Mucosa of stomach (tissue), 1 donor: ENCODE results near the gene RYR1.
"Not testable (repeated sequence)": the region's sequence is repeated elsewhere in the genome, so short reads cannot be mapped to it uniquely, and the experiment has no call there.

Source experiments
- H3K27me3 ChIP-seq: one replicate; pipeline ENCODE4 v1.7.0; 2013; ENCODE audit warnings: mild to moderate bottlenecking, low read length; ENCODE audit not compliant: control insufficient read depth, insufficient read depth
- H3K36me3 ChIP-seq: one replicate; pipeline ENCODE4 v1.7.0; 2013; ENCODE audit warnings: low read length; ENCODE audit not compliant: control insufficient read depth, insufficient read depth
- H3K4me1 ChIP-seq: one replicate; pipeline ENCODE4 v1.7.0; 2013; ENCODE audit warnings: mild to moderate bottlenecking, low read length; ENCODE audit not compliant: control insufficient read depth, insufficient read depth
- H3K4me3 ChIP-seq: one replicate; pipeline ENCODE4 v1.7.0; 2013; ENCODE audit warnings: low read length
- H3K9ac ChIP-seq: one replicate; pipeline ENCODE4 v1.7.0; 2013; ENCODE audit warnings: mild to moderate bottlenecking, low read length, moderate library complexity
- H3K9me3 ChIP-seq: one replicate; pipeline ENCODE4 v1.7.0; 2013; ENCODE audit warnings: mild to moderate bottlenecking, low read length, moderate library complexity; ENCODE audit not compliant: control insufficient read depth
- donor health status: Pancreatic carcinoma.

RYR1 gene

GRCh38 chr19:38558933-38559332 lies 125.4 kb downstream of the RYR1 start:
- not testable (repeated sequence) for H3K9ac ChIP-seq, H3K27me3 ChIP-seq, H3K4me3 ChIP-seq, H3K4me1 ChIP-seq, H3K9me3 ChIP-seq, H3K36me3 ChIP-seq

GRCh38 chr19:38559428-38560401 lies 126.2 kb downstream of the RYR1 start:
- H3K9me3 ChIP-seq, result no peaks in the 10 kb centered on the region
- H3K4me3 ChIP-seq, result no peak overlapping the region
- H3K9ac ChIP-seq, result no peak overlapping the region
- no peaks in the 10 kb centered on the region for H3K4me1 ChIP-seq
- H3K27me3 ChIP-seq, result no peaks in the 10 kb centered on the region
- no peaks in the 10 kb centered on the region for H3K36me3 ChIP-seq

DNA sequence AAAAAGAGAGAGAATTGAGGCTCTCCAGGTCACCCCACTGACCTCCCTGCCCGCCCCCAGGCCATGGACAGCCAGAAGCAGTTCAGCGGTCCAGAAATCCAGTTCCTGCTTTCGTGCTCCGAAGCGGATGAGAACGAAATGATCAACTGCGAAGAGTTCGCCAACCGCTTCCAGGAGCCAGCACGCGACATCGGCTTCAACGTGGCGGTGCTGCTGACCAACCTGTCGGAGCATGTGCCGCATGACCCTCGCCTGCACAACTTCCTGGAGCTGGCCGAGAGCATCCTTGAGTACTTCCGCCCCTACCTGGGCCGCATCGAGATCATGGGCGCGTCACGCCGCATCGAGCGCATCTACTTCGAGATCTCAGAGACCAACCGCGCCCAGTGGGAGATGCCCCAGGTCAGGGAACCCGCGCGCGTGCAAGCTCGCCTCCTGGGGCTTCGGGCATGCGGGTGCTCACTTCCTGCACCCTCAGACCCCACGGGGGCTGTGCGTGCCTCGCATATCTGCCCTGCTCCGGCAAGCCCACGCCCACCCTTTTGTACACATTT lies 127.6 kb downstream of the RYR1 start:
- Histone ChIP-seq H3K36me3 (no peaks in the 10 kb centered on the region), H3K9me3 (no peaks in the 10 kb centered on the region), H3K27me3 (peaks cover 7% of the 10 kb centered on the region), H3K4me3 (no peak overlapping the region), H3K9ac (no peak overlapping the region), H3K4me1 (no peaks in the 10 kb centered on the region)

DNA sequence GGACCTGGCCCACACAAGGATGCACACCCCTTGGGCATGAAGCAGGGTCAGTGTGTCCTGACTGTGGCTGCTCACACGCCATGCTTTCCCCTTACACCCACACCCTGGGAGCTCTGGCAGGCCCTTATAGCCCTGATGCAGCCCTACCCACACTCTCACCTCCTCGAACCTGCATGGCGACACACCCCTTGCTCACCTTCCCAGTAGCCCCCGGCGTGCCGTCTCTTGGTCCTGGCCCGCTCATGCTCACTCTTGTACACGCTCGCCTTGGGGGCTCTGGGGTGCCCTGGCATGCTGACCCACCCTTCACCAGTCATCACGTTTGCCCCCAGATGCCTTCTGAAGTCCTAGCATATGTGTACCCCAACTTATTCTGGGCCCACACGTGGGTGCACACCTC lies 128.2 kb downstream of the RYR1 start:
- Histone ChIP-seq H3K4me3 (no peak overlapping the region), H3K36me3 (no peaks in the 10 kb centered on the region), H3K27me3 (peaks cover 7% of the 10 kb centered on the region), H3K9ac (no peak overlapping the region), H3K4me1 (no peaks in the 10 kb centered on the region), H3K9me3 (no peaks in the 10 kb centered on the region)

GRCh38 chr19:38562096-38562495 lies 128.6 kb downstream of the RYR1 start:
- H3K9me3 ChIP-seq, result no peaks in the 10 kb centered on the region
- H3K27me3 ChIP-seq, result peaks cover 7% of the 10 kb centered on the region
- no peaks in the 10 kb centered on the region for H3K36me3 ChIP-seq
- H3K9ac ChIP-seq, result no peak overlapping the region
- no peak overlapping the region for H3K4me3 ChIP-seq
- H3K4me1 ChIP-seq, result no peaks in the 10 kb centered on the region

GRCh38 chr19:38563475-38563874 lies 130.0 kb downstream of the RYR1 start:
- Histone ChIP-seq H3K27me3 (peaks cover 7% of the 10 kb centered on the region), H3K9me3 (no peaks in the 10 kb centered on the region), H3K9ac (no peak overlapping the region), H3K4me3 (no peak overlapping the region), H3K36me3 (no peaks in the 10 kb centered on the region), H3K4me1 (no peaks in the 10 kb centered on the region)

GRCh38 chr19:38564981-38565690 lies 131.6 kb downstream of the RYR1 start:
- H3K27me3 ChIP-seq, result peaks cover 7% of the 10 kb centered on the region
- no peaks in the 10 kb centered on the region for H3K9me3 ChIP-seq
- no peak overlapping the region for H3K4me3 ChIP-seq
- no peaks in the 10 kb centered on the region for H3K36me3 ChIP-seq
- no peaks in the 10 kb centered on the region for H3K4me1 ChIP-seq
- H3K9ac ChIP-seq, result no peak overlapping the region

DNA sequence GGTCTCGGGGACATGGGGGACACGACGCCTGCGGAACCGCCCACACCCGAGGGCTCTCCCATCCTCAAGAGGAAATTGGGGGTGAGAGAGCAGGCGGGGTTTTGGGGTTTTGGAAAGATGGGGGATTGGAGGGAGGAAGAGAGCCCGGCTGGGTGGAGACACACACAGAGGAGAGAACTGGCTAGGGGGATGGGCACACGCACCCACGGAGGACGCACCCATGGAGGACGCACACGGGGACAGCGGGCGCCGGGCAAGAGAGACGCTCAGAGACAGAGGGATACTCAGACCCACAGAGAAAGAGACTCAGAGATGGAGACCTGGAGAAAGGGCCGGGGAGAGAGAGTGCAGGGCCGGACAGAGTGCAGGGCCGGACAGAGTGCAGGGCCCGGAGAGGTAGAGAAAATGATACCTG lies 132.2 kb downstream of the RYR1 start:
- H3K4me3 ChIP-seq, result no peak overlapping the region
- H3K9ac ChIP-seq, result no peak overlapping the region
- no peaks in the 10 kb centered on the region for H3K4me1 ChIP-seq
- no peaks in the 10 kb centered on the region for H3K36me3 ChIP-seq
- peaks cover 7% of the 10 kb centered on the region for H3K27me3 ChIP-seq
- H3K9me3 ChIP-seq, result no peaks in the 10 kb centered on the region

DNA sequence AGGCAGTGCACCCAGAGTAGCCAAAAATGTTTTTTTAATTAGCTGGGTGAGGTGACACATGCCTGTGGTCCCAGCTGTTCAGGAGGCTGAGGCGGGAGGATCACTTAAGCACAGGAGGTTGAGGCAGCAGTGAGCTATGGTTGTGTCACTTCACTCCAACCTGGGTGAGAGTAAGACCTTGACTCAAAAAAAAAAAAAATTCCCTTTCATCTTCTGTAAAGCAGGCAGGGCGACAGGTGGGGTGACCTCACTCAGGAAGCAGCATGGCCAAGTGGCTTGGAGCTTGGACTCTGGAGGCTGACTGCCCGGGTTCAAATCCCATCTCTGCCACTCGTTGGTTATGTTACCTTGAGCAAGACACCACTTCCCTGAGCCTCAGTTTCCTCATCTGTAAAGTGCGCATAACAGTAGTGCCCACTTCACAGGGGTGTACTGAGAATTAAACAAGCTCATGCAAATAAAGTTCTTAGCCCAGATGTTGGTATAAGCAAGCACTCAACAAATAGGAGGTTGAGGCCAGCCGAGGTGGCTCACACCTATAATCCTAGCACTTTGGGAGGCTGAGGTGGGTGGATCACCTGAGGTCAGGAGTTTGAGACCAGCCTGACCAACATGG lies 136.0 kb downstream of the RYR1 start:
- Histone ChIP-seq H3K9ac (no peak overlapping the region), H3K27me3 (peaks cover 7% of the 10 kb centered on the region), H3K4me1 (no peaks in the 10 kb centered on the region), H3K36me3 (no peaks in the 10 kb centered on the region), H3K9me3 (no peaks in the 10 kb centered on the region), H3K4me3 (no peak overlapping the region)

DNA sequence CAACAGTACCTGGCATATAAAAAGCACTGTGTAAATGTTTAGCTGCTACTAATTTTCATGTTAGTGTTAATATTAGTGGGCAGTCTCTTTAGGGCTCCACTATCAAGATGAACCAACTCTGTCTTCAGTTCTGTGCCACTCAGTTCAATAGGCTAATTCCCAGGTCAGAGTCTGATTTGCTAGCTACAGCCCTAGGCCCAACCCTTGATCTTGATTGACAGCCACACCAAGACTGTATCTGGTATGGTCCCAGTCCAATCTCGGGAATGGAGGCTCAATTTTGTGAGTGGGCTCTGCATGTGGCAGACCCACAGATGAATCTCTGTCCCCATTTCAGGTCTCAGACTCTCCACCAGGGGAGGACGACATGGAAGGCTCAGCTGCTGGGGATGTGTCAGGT lies 138.2 kb downstream of the RYR1 start:
- H3K4me1 ChIP-seq, result no peaks in the 10 kb centered on the region
- H3K36me3 ChIP-seq, result no peaks in the 10 kb centered on the region
- H3K27me3 ChIP-seq, result no peaks in the 10 kb centered on the region
- no peaks in the 10 kb centered on the region for H3K9me3 ChIP-seq
- no peak overlapping the region for H3K9ac ChIP-seq
- no peak overlapping the region for H3K4me3 ChIP-seq

DNA sequence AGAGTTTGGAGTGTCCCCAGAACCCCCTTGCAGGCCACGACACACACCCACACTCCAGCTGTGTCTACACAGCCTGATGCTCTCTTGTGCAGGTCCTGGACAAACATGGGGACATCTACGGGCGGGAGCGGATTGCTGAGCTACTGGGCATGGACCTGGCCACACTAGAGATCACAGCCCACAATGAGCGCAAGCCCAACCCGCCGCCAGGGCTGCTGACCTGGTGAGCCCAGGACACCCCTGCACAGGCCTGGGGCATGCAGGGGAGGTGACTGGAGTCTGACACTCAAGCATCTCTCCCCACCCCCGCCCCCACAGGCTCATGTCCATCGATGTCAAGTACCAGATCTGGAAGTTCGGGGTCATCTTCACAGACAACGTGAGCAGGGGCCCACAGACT lies 144.3 kb downstream of the RYR1 start:
- no peaks in the 10 kb centered on the region for H3K9me3 ChIP-seq
- no peaks in the 10 kb centered on the region for H3K27me3 ChIP-seq
- no peaks in the 10 kb centered on the region for H3K4me1 ChIP-seq

DNA sequence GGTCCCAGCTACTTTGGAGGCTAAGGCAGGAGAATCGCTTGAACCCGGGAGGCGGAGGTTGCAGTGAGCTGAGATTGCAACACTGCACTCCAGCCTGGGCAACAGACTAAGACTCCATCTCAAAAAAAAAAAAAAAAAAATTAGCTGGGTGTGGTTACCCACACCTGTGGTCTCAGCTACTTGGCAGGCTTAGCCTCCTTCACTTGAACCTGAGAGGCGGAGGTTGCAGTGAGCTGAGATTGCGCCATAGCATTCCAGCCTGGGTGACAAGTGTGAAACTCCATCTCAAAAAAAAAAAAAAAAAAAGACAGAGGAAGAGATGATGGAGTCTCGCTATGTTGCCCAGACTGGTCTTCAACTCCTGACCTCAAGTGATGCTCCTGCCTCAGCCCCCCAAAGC lies 145.8 kb downstream of the RYR1 start:
- H3K4me1 ChIP-seq, H3K36me3 ChIP-seq, H3K4me3 ChIP-seq, H3K9me3 ChIP-seq, H3K9ac ChIP-seq, H3K27me3 ChIP-seq: not testable (repeated sequence)

More for the DNA sequence above, 144.3 kb downstream of the RYR1 start:
- Histone ChIP-seq H3K9ac (no peak overlapping the region), H3K4me3 (no peak overlapping the region), H3K36me3 (no peaks in the 10 kb centered on the region)
